K562 (cell line): ENCODE data around the gene WWP2.
"Not testable (repeated sequence)": the region's sequence is repeated elsewhere in the genome, so short reads cannot be mapped to it uniquely, and the experiment has no call there.

Experiments used
- ATF6 ChIP-seq: sonication (generic); formaldehyde crosslinking; IDR thresholded peaks from 2 replicates; pipeline ENCODE4 v1.4.0; 2020; ENCODE audit warnings: mild to moderate bottlenecking, missing genetic modification reagents
- CTCF ChIP-seq, 3 experiments: IDR thresholded peaks in 2 of 3; conservative IDR thresholded peaks in 1 of 3; 2 replicates each; pipeline ENCODE4 v1.5.1; 2011 to 2012; ENCODE audit warnings: low read length in 3 of 3, mild to moderate bottlenecking in 3 of 3, control low read depth in 2 of 3, improper control_type of control experiment in 1 of 3, inconsistent platforms in 1 of 3, low read depth in 1 of 3, mixed read lengths in 1 of 3, moderate library complexity in 1 of 3; ENCODE audit not compliant: insufficient read depth in 2 of 3
- DLX4 ChIP-seq: fragments of 250-450 bp; sonication (Bioruptor Pico); IDR thresholded peaks from 2 replicates; pipeline ENCODE4 v1.6.1; 2021; ENCODE audit warnings: mild to moderate bottlenecking
- E2F4 ChIP-seq: sonication (generic); formaldehyde crosslinking; IDR thresholded peaks from 2 replicates; pipeline ENCODE4 v1.8.0; 2022; ENCODE audit warnings: mild to moderate bottlenecking, low read depth, missing genetic modification reagents
- FOXA1 ChIP-seq: fragments of 450-650 bp; IDR thresholded peaks from 2 replicates; pipeline ENCODE4 v1.6.1; 2016; ENCODE audit warnings: mild to moderate bottlenecking, borderline replicate concordance
- FOXK1 ChIP-seq: sonication (generic); formaldehyde crosslinking; IDR thresholded peaks from 2 replicates; pipeline ENCODE4 v1.8.0; 2022; ENCODE audit warnings: missing genetic modification reagents, mild to moderate bottlenecking, borderline replicate concordance
- PHF20 ChIP-seq: fragments of 450-650 bp; IDR thresholded peaks from 2 replicates; pipeline ENCODE4 v1.6.1; 2018; ENCODE audit not compliant: partially characterized antibody
- TAF1 ChIP-seq: IDR thresholded peaks from 2 replicates; pipeline ENCODE4 v1.6.1; 2011; ENCODE audit warnings: mild to moderate bottlenecking, low read length, moderate library complexity; ENCODE audit not compliant: insufficient read depth, control insufficient read depth, severe bottlenecking; ENCODE audit errors: extremely low read depth
- TCF7L2 ChIP-seq: fragments of 150-350 bp; IDR thresholded peaks from 2 replicates; pipeline ENCODE4 v1.6.1; 2016; ENCODE audit warnings: low read depth, mild to moderate bottlenecking, low read length, moderate library complexity
- ZNF76 ChIP-seq: fragments of 250-450 bp; sonication (Bioruptor Pico); IDR thresholded peaks from 2 replicates; pipeline ENCODE4 v1.4.0; 2020; ENCODE audit warnings: mild to moderate bottlenecking, moderate library complexity, borderline replicate concordance

- not testable (repeated sequence) for TF ChIP-seq E2F4 (CRISPR knock-in tag); FOXA1; TCF7L2; DLX4 (CRISPR knock-in tag); FOXK1; ATF6 (CRISPR knock-in tag); CTCF (IDR thresholded peaks at IDR 0.05 in 2 of 3, conservative IDR thresholded peaks at IDR 0.05 in 1 of 3; ENCODE audit: insufficient read depth in 2 of 3, low read depth in 1 of 3, low read length in 3 of 3); PHF20; TAF1; ZNF76 (CRISPR knock-in tag)
These were observed 190.0 kb downstream of the WWP2 start for GRCh38 chr16:69952116-69952515.
